Erythroblast (primary cell): ENCODE measurements around the gene ADAMTS1.
A peak's percentile ranks its signal among the peaks of the same experiment; 100 is the strongest.

ENCODE experiments used
- DNase-seq, 2 experiments: peaks; one replicate each; lab custom pipeline; 2025; lab: John Stamatoyannopoulos, UW
- GATA1 ChIP-seq: IDR thresholded peaks from 2 replicates; pipeline ENCODE4 v1.6.1; 2011; ENCODE audit warnings: low read depth, mild to moderate bottlenecking, control low read depth, low read length, moderate library complexity
- POLR2A ChIP-seq: IDR thresholded peaks from 2 replicates; pipeline ENCODE4 v1.6.1; 2011; ENCODE audit warnings: mild to moderate bottlenecking, low read length

ADAMTS1 gene

DNA sequence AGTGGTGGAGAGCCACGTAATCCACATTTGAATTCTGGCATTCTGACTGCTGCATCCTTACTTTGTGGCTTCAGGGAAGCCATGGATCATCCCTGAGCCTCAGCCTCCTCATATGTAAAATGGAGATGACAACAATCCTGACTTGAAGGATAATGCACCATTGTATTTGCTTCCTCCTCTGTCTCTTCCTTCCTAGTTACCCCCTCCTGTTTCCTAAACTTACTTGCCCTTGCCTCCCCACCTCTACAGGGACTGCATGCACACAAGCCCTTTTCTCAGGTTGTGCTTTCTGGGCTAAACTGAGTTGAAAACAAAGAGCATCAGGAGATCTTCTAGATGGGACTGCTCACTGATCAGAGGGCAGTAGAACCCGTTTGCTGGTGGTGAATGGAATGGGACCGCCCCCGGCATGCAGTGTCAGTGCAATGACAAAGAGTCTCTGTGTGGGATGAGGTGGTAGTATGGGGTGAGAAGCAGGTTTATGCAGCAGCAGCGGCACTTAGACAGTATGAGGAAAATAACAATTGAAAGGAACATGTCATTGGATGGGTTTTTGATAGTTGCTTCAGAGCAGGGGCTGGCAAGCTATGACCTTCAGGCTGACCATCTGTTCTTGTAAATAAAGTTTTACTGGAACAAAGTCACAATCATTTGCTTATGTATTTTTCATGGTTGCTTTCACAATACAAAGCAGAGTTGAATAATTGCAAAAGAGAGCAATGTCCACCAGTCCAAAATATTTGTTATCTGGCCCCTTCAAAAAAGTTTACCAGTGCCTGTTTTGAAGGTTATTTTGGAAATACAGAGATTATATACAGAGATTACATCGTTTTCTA lies 6.1 kb upstream of the ADAMTS1 start:
- no peak for TF ChIP-seq POLR2A
- DNase-seq = no peak

DNA sequence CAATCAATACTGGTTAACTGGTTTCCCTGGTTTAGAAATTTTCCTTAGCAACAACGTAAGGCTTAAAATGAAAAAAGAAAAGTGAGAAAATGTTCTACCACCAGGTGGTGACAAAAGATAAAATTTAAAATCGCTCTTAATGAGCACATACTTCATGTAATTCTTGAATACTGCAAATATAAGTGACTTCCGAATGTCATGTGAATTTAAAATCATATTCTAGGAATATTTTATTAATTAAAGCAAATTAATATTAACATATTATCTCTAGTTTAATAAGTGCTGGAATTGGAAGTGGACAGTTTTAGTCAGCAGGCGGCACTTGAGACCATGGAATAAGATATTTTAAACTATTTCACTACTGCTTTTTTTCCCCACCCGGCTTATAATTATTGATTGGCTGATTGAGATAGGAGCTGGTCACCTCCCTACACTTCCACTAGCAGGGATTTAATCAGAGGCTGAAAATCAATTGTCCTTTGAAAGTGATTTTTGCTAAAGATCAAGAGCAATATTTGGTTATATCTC lies 5.0 kb upstream of the ADAMTS1 start:
- peak; percentile 3 to 46 for DNase-seq
- TF ChIP-seq POLR2A = no peak
- no peak for TF ChIP-seq GATA1

DNA sequence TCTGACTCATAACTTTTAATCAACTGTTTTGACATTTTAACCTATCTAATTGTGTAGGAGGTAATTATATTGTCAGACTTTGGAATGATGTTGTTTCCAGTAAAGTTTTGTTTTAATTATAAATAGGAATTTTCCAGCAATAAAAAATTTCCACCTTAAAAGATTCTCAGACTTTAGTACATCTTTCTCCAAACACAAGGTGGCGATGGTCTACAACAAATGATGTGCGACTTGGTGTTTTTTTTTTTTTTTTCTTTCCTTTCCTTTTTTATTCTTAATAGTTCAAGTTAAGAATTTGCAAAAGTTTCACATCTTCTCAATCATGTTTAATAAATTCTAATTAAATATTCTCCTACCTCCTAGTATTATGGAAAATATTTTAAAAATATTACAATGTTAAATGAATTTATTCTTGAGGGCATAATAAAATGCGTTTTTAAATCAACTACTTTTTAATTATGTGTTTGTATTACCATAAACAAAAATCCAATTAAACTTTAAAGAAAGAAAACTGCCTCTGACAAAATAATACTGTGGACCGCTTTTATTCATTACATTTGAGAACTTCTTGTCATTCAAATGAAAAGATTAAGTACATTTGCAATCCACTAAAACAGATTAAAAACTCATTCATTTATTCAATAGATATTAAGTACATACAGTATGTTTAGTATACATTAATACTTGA lies 4.4 kb upstream of the ADAMTS1 start:
- peak; percentile 29 to 47 for DNase-seq
- TF ChIP-seq GATA1 (no peak), POLR2A (no peak)

DNA sequence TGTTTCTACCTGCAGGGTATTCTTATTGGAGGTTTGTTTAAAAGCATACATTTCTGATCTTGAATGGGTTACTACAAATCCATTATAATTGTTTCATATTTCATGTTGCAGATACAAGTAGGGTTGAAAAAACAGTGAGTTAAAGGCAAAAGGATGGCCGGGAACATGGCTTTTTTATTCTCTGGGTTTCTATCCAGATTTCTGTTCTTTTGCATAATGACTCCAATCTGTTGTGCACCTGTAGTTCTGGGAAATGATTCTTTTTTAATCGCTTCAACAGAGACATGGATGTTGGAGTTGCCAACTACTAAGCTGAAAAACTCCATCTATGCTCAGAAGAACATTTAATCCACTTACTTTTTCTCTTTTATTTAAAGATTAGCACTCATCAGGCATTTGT lies 2.7 kb upstream of the ADAMTS1 start:
- no peak for TF ChIP-seq GATA1
- no peak for TF ChIP-seq POLR2A
- DNase-seq = no peak

DNA sequence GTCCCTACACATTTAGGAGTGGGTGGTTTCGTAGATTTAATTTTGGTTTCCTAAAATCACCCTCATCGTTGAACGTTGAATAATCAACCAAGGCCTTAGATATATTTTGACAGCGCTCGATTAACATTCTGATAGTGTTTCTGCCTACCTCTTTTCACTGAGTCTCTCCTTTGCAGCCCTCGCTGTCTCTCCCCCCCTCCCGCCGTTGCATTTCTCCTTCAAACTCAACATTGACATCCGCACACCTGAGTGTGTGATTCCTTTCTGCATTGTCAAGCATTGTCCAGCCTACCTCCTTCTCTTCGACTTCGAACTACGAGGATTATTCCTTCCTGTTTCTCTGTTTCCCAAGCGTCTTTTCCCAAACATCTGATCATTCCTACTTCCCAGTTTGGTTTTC lies 1.8 kb upstream of the ADAMTS1 start:
- TF ChIP-seq GATA1 = no peak
- TF ChIP-seq POLR2A = no peak
- no peak for DNase-seq

DNA sequence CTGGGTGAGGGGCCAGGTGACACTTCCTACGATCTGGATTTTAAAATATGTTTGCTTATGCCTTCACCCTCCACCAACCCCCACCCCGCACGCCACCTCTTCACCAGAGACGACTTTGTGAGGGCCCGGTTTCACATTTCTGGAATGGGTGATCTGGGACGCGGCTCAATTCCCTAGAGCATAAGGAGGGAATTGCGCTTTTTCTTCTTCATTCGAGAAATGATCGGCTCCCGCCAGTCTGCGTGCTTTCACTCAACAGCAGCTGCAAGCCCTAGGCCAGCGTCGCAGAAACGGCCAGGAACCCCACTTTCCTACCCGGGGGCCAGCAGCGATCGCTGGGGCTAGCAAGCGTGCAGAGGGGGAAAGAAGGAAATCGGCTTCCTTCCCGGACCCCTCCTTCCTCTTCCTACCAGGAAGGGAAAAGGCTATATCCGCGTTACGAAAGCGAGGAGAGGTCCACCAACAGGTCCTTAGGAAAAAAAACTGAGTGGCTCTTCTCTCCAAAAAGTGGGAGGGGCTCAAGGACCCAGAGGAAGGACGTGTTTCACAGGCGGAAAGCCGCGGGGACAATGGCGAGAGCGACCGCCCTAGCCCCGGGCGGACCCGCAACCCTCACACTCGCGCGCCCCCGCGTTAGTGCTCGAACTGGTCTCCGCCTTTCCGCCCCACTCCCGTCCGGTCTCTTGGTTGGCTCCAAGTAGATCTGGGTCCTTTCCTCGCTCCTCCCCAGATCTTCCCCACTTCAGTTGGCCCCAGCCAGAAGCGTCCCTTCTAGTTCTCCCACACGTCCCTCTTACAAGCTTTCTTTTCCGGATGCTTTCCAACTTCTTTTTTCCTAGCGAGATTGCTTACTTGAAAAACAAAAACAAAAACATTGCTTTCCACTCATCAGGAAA lies 1.1 kb upstream of the ADAMTS1 start:
- DNase-seq = no peak
- no peak for TF ChIP-seq GATA1
- TF ChIP-seq POLR2A = no peak

DNA sequence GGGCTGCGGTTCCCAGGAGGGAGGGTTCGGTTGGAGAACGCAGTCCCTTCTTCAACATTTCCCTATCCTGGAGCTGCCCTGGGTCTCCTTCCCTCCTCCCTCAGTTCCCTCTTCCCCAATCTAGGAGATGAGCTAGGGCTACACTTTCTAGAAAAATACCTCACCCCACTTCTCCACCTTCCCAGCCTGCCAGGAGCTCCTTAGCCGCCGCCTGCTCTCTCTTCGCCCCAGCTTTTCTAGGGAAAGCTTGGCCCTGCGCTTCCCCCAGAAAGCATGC lies 488 bp upstream of the ADAMTS1 start:
- TF ChIP-seq GATA1 = no peak
- TF ChIP-seq POLR2A = no peak
- DNase-seq = no peak

DNA sequence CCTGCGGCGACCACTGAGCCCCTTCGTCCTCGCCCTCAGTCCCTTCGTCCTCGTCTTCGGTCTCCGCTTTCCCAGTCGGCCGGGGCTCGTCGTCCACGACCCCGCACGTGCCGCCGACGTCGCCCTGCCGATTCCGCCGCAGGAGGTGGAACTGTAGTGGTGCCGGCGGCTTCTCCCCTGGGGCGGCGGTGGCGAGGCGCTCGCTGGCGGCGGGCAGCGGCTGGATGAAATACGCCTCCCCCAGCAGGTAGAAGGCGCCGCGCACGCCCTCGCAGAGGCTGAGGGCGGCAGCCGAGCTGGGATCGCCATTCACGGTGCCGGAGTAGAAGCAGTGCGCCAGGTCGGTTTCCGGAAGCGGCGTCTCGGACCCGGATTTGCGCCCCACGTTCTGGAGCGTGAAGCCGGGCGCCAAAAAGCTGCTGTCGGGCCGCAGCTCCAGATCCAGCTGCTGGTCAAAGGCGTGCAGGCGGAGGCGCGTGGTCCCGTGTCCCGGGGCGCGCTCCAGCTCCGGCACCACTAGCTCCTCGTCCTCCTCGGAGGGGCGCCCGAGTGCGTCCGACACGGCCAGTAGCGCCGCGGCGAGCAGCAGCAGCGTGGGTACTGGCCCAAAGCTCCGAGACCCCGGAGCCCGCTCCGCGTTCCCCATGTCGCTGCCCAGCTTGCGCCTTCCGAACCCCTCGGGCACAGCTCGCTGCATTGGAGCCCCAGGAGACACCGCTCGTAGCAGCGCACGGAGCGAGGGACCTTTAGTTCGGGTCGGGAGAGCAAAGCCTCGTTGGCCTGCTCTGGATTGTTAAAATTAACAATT lies 747 bp downstream of the ADAMTS1 start:
- TF ChIP-seq POLR2A (no peak), GATA1 (no peak)
- peak in 1 of 2 experiments; percentile 9 for DNase-seq

DNA sequence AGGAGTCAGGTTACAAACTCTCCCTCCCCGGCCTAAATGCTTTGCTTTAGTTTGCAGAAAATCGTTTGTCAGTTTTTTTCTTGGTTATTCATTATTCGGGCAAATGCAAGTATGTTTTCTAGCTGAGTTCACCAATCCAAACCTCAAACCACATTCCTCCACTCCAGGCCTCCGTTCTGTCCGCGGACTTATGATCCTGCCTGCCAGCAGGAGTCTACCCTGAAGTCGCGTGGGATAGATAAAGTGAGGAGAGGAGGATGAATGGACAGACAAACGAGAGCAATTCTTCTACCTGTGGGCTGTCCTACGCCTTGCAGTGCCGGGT lies 1.3 kb downstream of the ADAMTS1 start:
- no peak for TF ChIP-seq POLR2A
- no peak for TF ChIP-seq GATA1
- no peak for DNase-seq

DNA sequence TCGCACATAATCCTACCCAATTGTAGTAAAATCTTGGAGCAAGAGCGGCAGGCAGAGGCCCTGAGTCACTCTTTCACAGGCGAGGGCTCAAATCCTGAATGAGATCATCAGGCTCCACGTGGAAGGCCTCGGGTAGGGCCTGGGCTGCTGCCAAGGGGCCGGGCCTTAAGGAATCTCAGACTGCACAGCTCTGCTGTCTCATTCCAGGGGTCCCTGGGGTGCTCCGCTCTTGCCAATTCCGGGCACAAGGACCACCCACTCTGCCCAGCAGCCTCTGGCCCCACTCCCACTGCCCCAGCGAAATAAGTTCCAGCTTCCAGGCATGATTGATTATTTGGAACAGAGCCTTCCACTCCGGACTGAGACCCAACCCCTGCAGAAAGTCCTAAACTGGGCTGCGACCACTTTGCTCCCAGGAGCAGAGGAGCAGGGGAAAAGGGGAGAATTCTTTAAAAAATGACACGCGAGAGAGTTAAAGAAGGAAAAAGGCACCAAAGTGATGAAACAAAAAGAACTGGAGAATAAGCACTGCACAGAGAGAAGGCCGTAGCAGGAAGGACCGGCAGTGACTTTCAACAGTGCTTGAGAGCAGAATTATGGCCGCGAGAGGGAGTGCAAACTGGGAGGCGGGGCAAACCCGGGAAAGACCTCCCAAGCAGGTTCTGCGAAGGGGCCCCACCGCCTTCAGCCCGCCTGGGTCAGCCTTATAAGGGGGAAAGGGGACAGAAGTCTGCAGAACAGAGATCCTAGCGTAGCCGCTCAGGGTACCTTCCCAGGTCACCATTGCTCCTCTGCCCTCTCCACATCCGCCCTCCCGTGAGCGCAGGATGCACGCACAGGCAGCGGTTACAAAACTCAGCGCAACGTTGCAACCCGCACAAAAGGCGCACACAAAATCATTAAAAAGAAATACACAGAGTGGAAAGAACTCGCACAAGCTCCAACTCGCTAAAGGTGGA lies 2.0 kb downstream of the ADAMTS1 start:
- DNase-seq = no peak

DNA sequence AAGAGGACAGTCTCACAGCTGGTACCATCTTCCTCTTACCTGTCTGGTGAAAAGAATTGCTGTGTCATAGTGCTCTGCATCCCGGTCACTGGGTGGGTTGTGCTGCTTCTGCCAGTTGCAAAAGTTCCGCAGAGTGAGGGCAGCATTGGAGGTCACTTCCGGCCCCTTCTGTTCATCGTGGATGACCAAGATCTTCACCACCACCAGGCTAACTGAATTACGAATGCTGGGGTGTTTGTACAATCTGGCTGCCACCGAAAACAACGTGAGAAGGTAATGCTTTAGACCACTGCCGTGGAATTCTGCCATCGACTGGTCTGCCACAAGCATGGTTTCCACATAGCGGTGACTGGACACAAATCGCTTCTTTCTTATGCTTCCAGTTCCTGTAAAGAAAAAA lies 2.9 kb downstream of the ADAMTS1 start:
- TF ChIP-seq POLR2A (no peak), GATA1 (no peak)
- no peak for DNase-seq

More for the DNA sequence above, 2.0 kb downstream of the ADAMTS1 start:
- TF ChIP-seq POLR2A (no peak), GATA1 (no peak)

DNA sequence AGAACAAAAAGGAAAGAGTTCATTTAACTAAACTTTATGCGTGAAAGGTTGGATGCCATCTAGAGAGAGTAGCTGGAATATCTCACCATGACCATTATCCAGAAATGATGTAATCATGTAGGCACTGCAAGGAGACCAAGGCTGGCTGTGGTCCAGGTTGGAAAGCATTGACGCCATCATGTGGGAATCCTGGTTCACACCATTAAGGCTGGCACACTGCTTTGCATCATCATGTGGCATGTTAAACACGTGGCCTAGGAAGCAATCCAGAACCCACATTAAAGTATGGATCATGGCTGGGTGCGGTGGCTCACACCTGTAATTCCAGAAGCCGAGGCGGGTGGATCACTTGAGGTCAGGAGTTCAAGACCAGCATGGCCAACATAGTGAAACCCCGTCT lies 4.3 kb downstream of the ADAMTS1 start:
- DNase-seq = no peak
- TF ChIP-seq GATA1 (no peak), POLR2A (no peak)

DNA sequence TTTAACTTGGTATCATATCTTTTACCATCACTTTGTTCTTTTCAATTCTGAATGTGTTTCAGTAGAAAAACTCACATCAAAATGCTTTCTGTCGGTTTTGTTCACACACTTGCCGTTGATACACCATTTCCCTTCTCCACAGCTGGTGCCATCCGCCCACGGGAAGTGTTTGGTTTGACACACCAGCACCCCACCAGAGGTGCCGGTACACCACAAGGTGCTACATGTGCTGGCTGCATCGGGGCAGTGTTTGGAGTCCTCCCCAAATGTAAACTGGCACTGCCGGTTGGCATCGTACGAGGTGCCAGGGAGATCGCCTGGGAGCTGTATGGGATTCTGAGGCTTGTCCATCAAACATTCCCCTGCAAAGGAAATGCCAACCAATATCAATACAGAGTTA lies 5.0 kb downstream of the ADAMTS1 start:
- TF ChIP-seq POLR2A (no peak), GATA1 (no peak)
- no peak for DNase-seq
